Glutamatergic neuron (in vitro differentiated cells): Measurements from ENCODE around the gene TTLL4. TPM values are rescaled to one million over a fixed set of nuclear protein-coding genes. Genes with fewer than 3 reads are reported as not detected.

Experiments used
- DNase-seq: peaks from one replicate; pipeline ENCODE4 v3.0.0; 2022
- H3K27ac Mint-ChIP-seq: one replicate; pipeline ENCODE4 v1.8.0; 2020; ENCODE audit warnings: mild to moderate bottlenecking, mixed read lengths, inconsistent platforms; ENCODE audit not compliant: unreplicated experiment
- H3K27me3 Mint-ChIP-seq: one replicate; pipeline ENCODE4 v1.8.0; 2020; ENCODE audit warnings: mild to moderate bottlenecking, moderate library complexity, mixed read lengths, inconsistent platforms; ENCODE audit not compliant: unreplicated experiment
- H3K36me3 Mint-ChIP-seq: one replicate; pipeline ENCODE4 v1.8.0; 2020; ENCODE audit warnings: mild to moderate bottlenecking, mixed read lengths, inconsistent platforms; ENCODE audit not compliant: unreplicated experiment
- H3K4me1 Mint-ChIP-seq: one replicate; pipeline ENCODE4 v1.8.0; 2020; ENCODE audit warnings: mild to moderate bottlenecking, low read depth, mixed read lengths, inconsistent platforms; ENCODE audit not compliant: unreplicated experiment
- H3K4me3 Mint-ChIP-seq: one replicate; pipeline ENCODE4 v1.8.0; 2020; ENCODE audit warnings: mild to moderate bottlenecking, mixed read lengths, inconsistent platforms; ENCODE audit not compliant: unreplicated experiment
- H3K9me3 Mint-ChIP-seq: one replicate; pipeline ENCODE4 v1.8.0; 2020; ENCODE audit warnings: mild to moderate bottlenecking, moderate library complexity, mixed read lengths, inconsistent platforms; ENCODE audit not compliant: unreplicated experiment
- total RNA-seq: library from RNA; stranded (reverse); fragmentation: NEBNext Ultra II Directional; extraction: Animal tissue kit (Norgen Biotek cat#: 25700); gene quantifications from one replicate; pipeline ENCODE4 v1.2.1, GENCODE V29; 2021; ENCODE audit not compliant: unreplicated experiment
- TF ChIP-seq, protein P1 (sequence below): fragments of 200-600 bp; sonication (generic); IDR thresholded peaks from one replicate; pipeline ENCODE4 v1.5.0; 2021; ENCODE audit not compliant: partially characterized antibody, unreplicated experiment

TTLL4 gene
- total RNA-seq, 1 donor from 2014 or later, result 27.9 TPM

DNA sequence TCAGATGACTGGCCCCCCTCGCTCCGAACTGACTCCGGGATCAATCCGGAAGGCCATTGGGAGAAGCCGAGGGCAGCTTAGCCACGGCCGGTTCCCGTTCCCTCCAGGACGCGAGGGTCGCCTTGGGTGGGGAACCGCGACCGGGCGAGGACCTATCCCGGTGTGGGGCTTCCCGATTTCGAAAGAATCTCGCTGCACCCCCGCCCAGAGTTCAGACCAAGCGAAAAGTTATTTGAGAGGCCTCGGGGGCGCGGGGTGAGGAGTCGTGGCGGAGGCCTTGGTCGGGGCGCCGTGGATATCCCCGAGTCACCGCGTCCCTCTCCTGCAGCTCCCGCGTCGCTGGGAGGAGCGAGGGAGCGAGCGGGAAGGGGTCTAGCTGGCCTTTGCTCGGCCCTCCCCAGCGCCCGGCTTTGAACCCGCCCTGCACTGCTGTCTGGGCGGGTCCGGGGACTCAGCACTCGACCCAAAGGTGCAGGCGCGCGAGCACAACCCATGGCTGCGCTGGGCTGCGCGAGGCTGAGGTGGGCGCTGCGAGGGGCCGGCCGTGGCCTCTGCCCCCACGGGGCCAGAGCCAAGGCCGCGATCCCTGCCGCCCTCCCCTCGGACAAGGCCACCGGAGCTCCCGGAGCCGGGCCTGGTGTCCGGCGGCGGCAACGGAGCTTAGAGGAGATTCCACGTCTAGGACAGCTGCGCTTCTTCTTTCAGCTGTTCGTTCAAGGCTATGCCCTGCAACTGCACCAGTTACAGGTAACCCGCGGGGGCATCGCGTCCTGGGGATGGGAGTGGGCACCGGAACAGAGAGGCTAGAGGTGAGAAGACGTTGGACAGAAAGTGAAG is 71.3 kb downstream of the TTLL4 start, which contains the start of gene CYP27A1:
Gene CYP27A1 (plus strand): TSS at position 457 of the 837 bp plus-strand sequence. CDS start 36 bp downstream, at position 493.
- Mint-ChIP-seq H3K4me1 (peaks cover 2% of the 10 kb centered on the region), H3K27me3 (peaks cover 13% of the 10 kb centered on the region), H3K9me3 (peaks cover 6% of the 10 kb centered on the region), H3K36me3 (peaks cover 10% of the 10 kb centered on the region), H3K4me3 (peak within 1 kb of the TSS; percentile 81), H3K27ac (no peak within 1 kb of the TSS)
- DNase-seq, result peak; percentile 50
- TF ChIP-seq, protein P1, sequence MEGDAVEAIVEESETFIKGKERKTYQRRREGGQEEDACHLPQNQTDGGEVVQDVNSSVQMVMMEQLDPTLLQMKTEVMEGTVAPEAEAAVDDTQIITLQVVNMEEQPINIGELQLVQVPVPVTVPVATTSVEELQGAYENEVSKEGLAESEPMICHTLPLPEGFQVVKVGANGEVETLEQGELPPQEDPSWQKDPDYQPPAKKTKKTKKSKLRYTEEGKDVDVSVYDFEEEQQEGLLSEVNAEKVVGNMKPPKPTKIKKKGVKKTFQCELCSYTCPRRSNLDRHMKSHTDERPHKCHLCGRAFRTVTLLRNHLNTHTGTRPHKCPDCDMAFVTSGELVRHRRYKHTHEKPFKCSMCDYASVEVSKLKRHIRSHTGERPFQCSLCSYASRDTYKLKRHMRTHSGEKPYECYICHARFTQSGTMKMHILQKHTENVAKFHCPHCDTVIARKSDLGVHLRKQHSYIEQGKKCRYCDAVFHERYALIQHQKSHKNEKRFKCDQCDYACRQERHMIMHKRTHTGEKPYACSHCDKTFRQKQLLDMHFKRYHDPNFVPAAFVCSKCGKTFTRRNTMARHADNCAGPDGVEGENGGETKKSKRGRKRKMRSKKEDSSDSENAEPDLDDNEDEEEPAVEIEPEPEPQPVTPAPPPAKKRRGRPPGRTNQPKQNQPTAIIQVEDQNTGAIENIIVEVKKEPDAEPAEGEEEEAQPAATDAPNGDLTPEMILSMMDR, result no peak

- Mint-ChIP-seq H3K27ac (no peak overlapping the region), H3K4me1 (peaks cover 2% of the 10 kb centered on the region), H3K9me3 (peaks cover 4% of the 10 kb centered on the region), H3K4me3 (peak overlapping the region; percentile 61), H3K36me3 (peaks cover 5% of the 10 kb centered on the region), H3K27me3 (peaks cover 13% of the 10 kb centered on the region)
- TF ChIP-seq, protein P1, result no peak
- no peak for DNase-seq
Measured at GRCh38 chr2:218782528-218782844, 71.9 kb downstream of the TTLL4 start.

- peaks cover 4% of the 10 kb centered on the region for H3K36me3 Mint-ChIP-seq
- H3K27ac Mint-ChIP-seq, result no peak overlapping the region
- H3K27me3 Mint-ChIP-seq, result peaks cover 13% of the 10 kb centered on the region
- TF ChIP-seq, protein P1, result no peak
- H3K4me1 Mint-ChIP-seq, result peaks cover 2% of the 10 kb centered on the region
- no peaks in the 10 kb centered on the region for H3K9me3 Mint-ChIP-seq
- no peak overlapping the region for H3K4me3 Mint-ChIP-seq
- no peak for DNase-seq
Measured at GRCh38 chr2:218783688-218784087, 73.1 kb downstream of the TTLL4 start.

DNA sequence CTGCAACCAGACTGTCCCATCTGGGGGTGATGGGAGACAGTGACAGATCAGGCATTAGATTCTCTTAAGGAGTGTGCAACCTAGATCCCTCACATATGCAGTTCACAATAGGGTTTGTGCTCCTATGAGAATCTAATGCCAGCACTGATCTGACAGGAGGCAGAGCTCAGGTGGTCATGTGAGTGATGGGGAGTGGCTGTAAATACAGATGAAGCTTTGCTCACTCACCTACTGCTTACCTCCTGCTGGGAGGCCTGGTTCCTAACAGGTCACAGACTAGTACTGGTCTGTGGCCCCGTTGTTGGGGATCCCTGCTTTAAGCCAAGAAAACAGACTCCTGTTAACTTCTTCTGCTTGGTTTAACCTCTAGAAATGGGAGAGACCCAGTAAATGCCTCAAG is 74.5 kb downstream of the TTLL4 start:
- H3K4me3 Mint-ChIP-seq, result no peak overlapping the region
- peaks cover 13% of the 10 kb centered on the region for H3K27me3 Mint-ChIP-seq
- no peaks in the 10 kb centered on the region for H3K9me3 Mint-ChIP-seq
- H3K4me1 Mint-ChIP-seq, result peaks cover 2% of the 10 kb centered on the region
- peaks cover 4% of the 10 kb centered on the region for H3K36me3 Mint-ChIP-seq
- TF ChIP-seq, protein P1, result no peak
- no peak for DNase-seq
- no peak overlapping the region for H3K27ac Mint-ChIP-seq

DNA sequence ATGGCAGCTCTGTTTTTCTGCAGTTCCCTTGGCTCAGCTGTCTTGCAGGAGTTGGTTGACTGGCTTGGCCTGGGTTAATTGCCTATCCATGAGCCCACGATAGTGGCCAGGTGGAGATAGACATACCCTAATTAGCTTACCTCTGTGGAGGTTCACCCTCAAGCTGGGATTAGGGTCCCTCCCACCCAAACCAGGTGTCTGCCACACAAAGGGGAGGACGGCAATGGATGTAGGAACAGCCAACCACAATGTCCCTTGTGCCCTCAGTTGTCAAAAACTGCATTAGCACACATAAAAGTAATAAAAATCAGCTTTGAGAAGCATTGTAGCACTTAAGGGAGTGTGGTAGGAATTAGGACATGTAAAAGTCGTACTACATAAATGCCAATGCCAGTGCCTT is 75.5 kb downstream of the TTLL4 start:
- TF ChIP-seq, protein P1, result no peak
- Mint-ChIP-seq H3K9me3 (no peaks in the 10 kb centered on the region), H3K27ac (no peak overlapping the region), H3K27me3 (peaks cover 7% of the 10 kb centered on the region), H3K36me3 (peaks cover 4% of the 10 kb centered on the region), H3K4me1 (no peaks in the 10 kb centered on the region), H3K4me3 (no peak overlapping the region)
- no peak for DNase-seq
